Glomerular visceral epithelial cell (primary cell): ENCODE results near the gene ITPR2.
"Not testable (repeated sequence)": the region's sequence is repeated elsewhere in the genome, so short reads cannot be mapped to it uniquely, and the experiment has no call there.

Experiments
- DNase-seq: peaks from one replicate; pipeline ENCODE4 v3.0.0-alpha.2; 2016; ENCODE audit errors: extremely low spot score

ITPR2 gene

GRCh38 chr12:26661399-26661798 lies 171.6 kb downstream of the ITPR2 start:
- no peak for DNase-seq

GRCh38 chr12:26659930-26660329 lies 173.1 kb downstream of the ITPR2 start:
- DNase-seq = no peak

- DNase-seq = no peak
Measured at GRCh38 chr12:26658991-26659390, 174.0 kb downstream of the ITPR2 start.

GRCh38 chr12:26654623-26655022 lies 178.4 kb downstream of the ITPR2 start:
- DNase-seq = no peak

GRCh38 chr12:26651566-26652188 lies 181.3 kb downstream of the ITPR2 start:
- peak; percentile 79 for DNase-seq

- no peak for DNase-seq
Measured at GRCh38 chr12:26651036-26651435, 182.0 kb downstream of the ITPR2 start.

GRCh38 chr12:26648999-26649398 lies 184.0 kb downstream of the ITPR2 start:
- DNase-seq = no peak

- peak; percentile 87 for DNase-seq
Measured at GRCh38 chr12:26648584-26648983, 184.4 kb downstream of the ITPR2 start.

GRCh38 chr12:26648066-26648465 lies 184.9 kb downstream of the ITPR2 start:
- no peak for DNase-seq

GRCh38 chr12:26647088-26647487 lies 185.9 kb downstream of the ITPR2 start:
- peak; percentile 27 for DNase-seq

GRCh38 chr12:26646571-26646970 lies 186.4 kb downstream of the ITPR2 start:
- no peak for DNase-seq

- DNase-seq = not testable (repeated sequence)
Measured at GRCh38 chr12:26644376-26644775, 188.6 kb downstream of the ITPR2 start.

GRCh38 chr12:26643532-26644315 lies 189.3 kb downstream of the ITPR2 start:
- no peak for DNase-seq

GRCh38 chr12:26642361-26642760 lies 190.6 kb downstream of the ITPR2 start:
- DNase-seq = peak; percentile 80

- DNase-seq = peak; percentile 61
Measured at GRCh38 chr12:26636710-26637328, 196.2 kb downstream of the ITPR2 start.

GRCh38 chr12:26633591-26634210 lies 199.3 kb downstream of the ITPR2 start:
- DNase-seq = peak; percentile 66

- no peak for DNase-seq
Measured at GRCh38 chr12:26632756-26633155, 200.2 kb downstream of the ITPR2 start.

GRCh38 chr12:26631846-26632245 lies 201.1 kb downstream of the ITPR2 start:
- peak; percentile 53 for DNase-seq

- peak; percentile 95 for DNase-seq
Measured at GRCh38 chr12:26630546-26631027, 202.4 kb downstream of the ITPR2 start.

GRCh38 chr12:26629864-26630263 lies 203.1 kb downstream of the ITPR2 start:
- peak; percentile 41 for DNase-seq

GRCh38 chr12:26628234-26628633 lies 204.8 kb downstream of the ITPR2 start:
- no peak for DNase-seq

- no peak for DNase-seq
Measured at GRCh38 chr12:26627335-26627734, 205.7 kb downstream of the ITPR2 start.
